ENCODE results near the gene CSF1.

DNA sequence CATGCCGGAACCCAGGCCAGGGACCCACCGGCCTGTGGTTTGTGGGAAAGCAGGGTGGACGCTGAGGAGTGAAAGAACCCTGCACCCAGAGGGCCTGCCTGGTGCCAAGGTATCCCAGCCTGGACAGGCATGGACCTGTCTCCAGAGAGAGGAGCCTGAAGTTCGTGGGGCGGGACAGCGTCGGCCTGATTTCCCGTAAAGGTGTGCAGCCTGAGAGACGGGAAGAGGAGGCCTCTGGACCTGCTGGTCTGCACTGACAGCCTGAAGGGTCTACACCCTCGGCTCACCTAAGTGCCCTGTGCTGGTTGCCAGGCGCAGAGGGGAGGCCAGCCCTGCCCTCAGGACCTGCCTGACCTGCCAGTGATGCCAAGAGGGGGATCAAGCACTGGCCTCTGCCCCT is 18.5 kb downstream of the CSF1 start:
- TF ChIP-seq EP300 (IDR thresholded peaks at IDR 0.05): no peak
- TF ChIP-seq, protein P1, sequence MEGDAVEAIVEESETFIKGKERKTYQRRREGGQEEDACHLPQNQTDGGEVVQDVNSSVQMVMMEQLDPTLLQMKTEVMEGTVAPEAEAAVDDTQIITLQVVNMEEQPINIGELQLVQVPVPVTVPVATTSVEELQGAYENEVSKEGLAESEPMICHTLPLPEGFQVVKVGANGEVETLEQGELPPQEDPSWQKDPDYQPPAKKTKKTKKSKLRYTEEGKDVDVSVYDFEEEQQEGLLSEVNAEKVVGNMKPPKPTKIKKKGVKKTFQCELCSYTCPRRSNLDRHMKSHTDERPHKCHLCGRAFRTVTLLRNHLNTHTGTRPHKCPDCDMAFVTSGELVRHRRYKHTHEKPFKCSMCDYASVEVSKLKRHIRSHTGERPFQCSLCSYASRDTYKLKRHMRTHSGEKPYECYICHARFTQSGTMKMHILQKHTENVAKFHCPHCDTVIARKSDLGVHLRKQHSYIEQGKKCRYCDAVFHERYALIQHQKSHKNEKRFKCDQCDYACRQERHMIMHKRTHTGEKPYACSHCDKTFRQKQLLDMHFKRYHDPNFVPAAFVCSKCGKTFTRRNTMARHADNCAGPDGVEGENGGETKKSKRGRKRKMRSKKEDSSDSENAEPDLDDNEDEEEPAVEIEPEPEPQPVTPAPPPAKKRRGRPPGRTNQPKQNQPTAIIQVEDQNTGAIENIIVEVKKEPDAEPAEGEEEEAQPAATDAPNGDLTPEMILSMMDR (IDR thresholded peaks at IDR 0.05): no peak
- TF ChIP-seq POLR2A (IDR thresholded peaks at IDR 0.05): no peak

All from ovary (tissue), 3 donors.